Measurements from ENCODE around the gene AGAP1. TPM values are rescaled to one million over a fixed set of nuclear protein-coding genes. Genes with fewer than 3 reads are reported as not detected.
A peak's percentile ranks its signal among the peaks of the same experiment; 100 is the strongest.

AGAP1 gene
- total RNA-seq, 1 experiment from 2014 or later = 25.8 TPM

DNA sequence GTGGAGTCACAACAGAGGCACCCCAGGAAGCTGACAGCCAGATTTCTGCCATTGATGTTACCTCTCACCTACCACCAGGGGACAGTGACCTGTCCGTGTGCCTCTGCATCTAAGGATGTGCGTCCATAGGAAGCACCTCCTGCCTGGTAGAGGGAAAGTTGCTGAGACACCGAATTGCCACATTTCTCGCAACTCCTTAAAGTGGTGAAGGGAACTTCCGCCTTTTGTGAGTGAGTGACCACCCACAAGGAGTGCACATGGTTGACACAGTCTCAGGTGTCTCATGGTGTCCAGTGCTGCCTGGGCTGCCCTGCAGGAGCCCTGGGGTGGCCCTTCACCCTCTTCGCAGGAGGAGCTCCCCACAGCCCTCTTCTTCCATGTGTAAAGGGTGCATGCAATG lies 472.6 kb downstream of the AGAP1 start:
- peaks cover 2% of the 10 kb centered on the region; the same call in 1 of the 2 replicates for H3K27me3 Mint-ChIP-seq (ENCODE audit: low read depth)
- no peaks in the 10 kb centered on the region for H3K27me3 ChIP-seq (ENCODE audit: insufficient read depth, low read length)
- no peak overlapping the region for H2BK5ac ChIP-seq (ENCODE audit: insufficient read length, low read length)
- H3K4me2 ChIP-seq (ENCODE audit: insufficient read depth, insufficient read length, low read length) = no peak overlapping the region
- TF ChIP-seq, protein P1, sequence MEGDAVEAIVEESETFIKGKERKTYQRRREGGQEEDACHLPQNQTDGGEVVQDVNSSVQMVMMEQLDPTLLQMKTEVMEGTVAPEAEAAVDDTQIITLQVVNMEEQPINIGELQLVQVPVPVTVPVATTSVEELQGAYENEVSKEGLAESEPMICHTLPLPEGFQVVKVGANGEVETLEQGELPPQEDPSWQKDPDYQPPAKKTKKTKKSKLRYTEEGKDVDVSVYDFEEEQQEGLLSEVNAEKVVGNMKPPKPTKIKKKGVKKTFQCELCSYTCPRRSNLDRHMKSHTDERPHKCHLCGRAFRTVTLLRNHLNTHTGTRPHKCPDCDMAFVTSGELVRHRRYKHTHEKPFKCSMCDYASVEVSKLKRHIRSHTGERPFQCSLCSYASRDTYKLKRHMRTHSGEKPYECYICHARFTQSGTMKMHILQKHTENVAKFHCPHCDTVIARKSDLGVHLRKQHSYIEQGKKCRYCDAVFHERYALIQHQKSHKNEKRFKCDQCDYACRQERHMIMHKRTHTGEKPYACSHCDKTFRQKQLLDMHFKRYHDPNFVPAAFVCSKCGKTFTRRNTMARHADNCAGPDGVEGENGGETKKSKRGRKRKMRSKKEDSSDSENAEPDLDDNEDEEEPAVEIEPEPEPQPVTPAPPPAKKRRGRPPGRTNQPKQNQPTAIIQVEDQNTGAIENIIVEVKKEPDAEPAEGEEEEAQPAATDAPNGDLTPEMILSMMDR (conservative IDR thresholded peaks at IDR 0.05) = peak; percentile 55
- H3T11ph ChIP-seq (ENCODE audit: low read length) = no peak overlapping the region
- H2BK15ac ChIP-seq (ENCODE audit: low read depth, low read length) = no peak overlapping the region
- no peak overlapping the region for H2BK120ac ChIP-seq (ENCODE audit: low read depth, low read length, poor library complexity, severe bottlenecking)
- H3K4ac ChIP-seq (ENCODE audit: low read depth, low read length) = no peak overlapping the region
- no CpG with 5 or more reads among the region's 6 CpGs for WGBS (ENCODE audit: extremely low coverage, insufficient read length, low lambda C conversion rate)
- no peak overlapping the region for H2AK5ac ChIP-seq (ENCODE audit: insufficient read length, low read length)
- no peak overlapping the region; the same call in 1 of the 2 replicates for H3K14ac ChIP-seq (ENCODE audit: insufficient read depth, low read length)
- no peak overlapping the region for H3K56ac ChIP-seq (ENCODE audit: insufficient read length, low read depth, low read length)
- no peak overlapping the region for H4K8ac ChIP-seq (replicated peaks; ENCODE audit: insufficient read length, low read depth, low read length)
- H3K9me3 Mint-ChIP-seq = no peaks in the 10 kb centered on the region; a peak in 1 of 5 replicates
- H3K23me2 ChIP-seq (ENCODE audit: insufficient read length, low read depth, low read length, poor library complexity, severe bottlenecking) = no peaks in the 10 kb centered on the region
- no peak overlapping the region for H4K91ac ChIP-seq (ENCODE audit: insufficient read length, low read depth, low read length)
- no peak overlapping the region for H2AFZ ChIP-seq (ENCODE audit: low read length)
- H3K18ac ChIP-seq (ENCODE audit: insufficient read length, low read depth, low read length) = peak overlapping the region; percentile 4
- H2BK12ac ChIP-seq (ENCODE audit: insufficient read length, low read depth, low read length) = no peak overlapping the region
- no peak overlapping the region for H3K27ac Mint-ChIP-seq
- no peak overlapping the region for H3K27ac ChIP-seq (ENCODE audit: insufficient read length, low read depth, low read length)
- H3K79me2 ChIP-seq (ENCODE audit: insufficient read depth, low read length) = no peaks in the 10 kb centered on the region
- no peak overlapping the region for H4K5ac ChIP-seq (ENCODE audit: insufficient read length, low read depth, low read length)
- no peaks in the 10 kb centered on the region for H3K9me3 ChIP-seq (ENCODE audit: control insufficient read depth, low read depth, low read length)
- no peak overlapping the region for H3K23ac ChIP-seq (ENCODE audit: insufficient read length, low read depth, low read length)
- peaks cover 7 to 10% of the 10 kb centered on the region in 2 experiments for H3K4me1 Mint-ChIP-seq
- no peaks in the 10 kb centered on the region for H3K79me1 ChIP-seq (ENCODE audit: insufficient read depth, low read depth, low read length, poor library complexity, severe bottlenecking)
- no peaks in the 10 kb centered on the region; the same call in 1 of the 2 replicates for H3K4me1 ChIP-seq (ENCODE audit: insufficient read depth, low read length)
- no peak overlapping the region for H3K4me3 Mint-ChIP-seq
- peaks cover 6 to 18% (median 7%) of the 10 kb centered on the region in 3 experiments; a peak in 5 of 7 replicates for H3K36me3 Mint-ChIP-seq (ENCODE audit: insufficient read depth in 1 of 3, low read depth in 3 of 3)
- peak; percentile 47 for DNase-seq
- H4K20me1 ChIP-seq (ENCODE audit: control insufficient read depth, insufficient read depth, insufficient read length) = no peaks in the 10 kb centered on the region
- H2BK20ac ChIP-seq (ENCODE audit: low read depth, low read length, poor library complexity, severe bottlenecking) = no peak overlapping the region
- no peak overlapping the region for H3K9ac ChIP-seq (ENCODE audit: extremely low read depth, insufficient read length, low read length)

Measured in H9 (cell line).